22Rv1 (cell line): ENCODE measurements around the gene TBC1D32.

Experiments used
- ZFX ChIP-seq: fragments of 450-650 bp; IDR thresholded peaks from 2 replicates; pipeline ENCODE4 v1.6.1; 2017; ENCODE audit warnings: antibody characterized with exemption, borderline replicate concordance
- TF ChIP-seq, protein P1 (sequence below): fragments of 450-650 bp; IDR thresholded peaks from 2 replicates; pipeline ENCODE4 v1.5.1; 2017; ENCODE audit warnings: mild to moderate bottlenecking

DNA sequence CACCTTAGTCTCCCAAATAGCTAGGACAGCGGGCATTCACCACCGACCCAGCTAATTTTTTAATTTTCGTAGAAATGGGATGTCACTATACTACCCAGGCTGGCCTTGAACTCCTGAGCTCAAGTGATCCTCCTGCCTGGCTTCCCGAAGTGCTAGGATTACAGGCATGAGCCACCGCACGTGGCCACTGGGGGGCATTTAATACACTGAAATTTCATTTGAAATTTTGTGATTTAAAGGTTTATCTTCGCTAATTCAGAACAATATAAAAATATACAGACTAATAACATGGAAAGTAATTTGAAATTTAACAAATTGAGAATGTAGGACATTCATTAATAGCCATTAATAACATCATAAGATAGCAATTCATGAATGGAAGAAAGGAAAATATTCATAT lies 20.5 kb upstream of the TBC1D32 start:
- TF ChIP-seq, protein P1, sequence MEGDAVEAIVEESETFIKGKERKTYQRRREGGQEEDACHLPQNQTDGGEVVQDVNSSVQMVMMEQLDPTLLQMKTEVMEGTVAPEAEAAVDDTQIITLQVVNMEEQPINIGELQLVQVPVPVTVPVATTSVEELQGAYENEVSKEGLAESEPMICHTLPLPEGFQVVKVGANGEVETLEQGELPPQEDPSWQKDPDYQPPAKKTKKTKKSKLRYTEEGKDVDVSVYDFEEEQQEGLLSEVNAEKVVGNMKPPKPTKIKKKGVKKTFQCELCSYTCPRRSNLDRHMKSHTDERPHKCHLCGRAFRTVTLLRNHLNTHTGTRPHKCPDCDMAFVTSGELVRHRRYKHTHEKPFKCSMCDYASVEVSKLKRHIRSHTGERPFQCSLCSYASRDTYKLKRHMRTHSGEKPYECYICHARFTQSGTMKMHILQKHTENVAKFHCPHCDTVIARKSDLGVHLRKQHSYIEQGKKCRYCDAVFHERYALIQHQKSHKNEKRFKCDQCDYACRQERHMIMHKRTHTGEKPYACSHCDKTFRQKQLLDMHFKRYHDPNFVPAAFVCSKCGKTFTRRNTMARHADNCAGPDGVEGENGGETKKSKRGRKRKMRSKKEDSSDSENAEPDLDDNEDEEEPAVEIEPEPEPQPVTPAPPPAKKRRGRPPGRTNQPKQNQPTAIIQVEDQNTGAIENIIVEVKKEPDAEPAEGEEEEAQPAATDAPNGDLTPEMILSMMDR: peak; percentile 46; the same call in 1 of the 2 replicates
- no peak for TF ChIP-seq ZFX
